Fibroblast of peridontal ligament (primary cell): Measurements from ENCODE around the gene CYB5R4.
A peak's percentile ranks its signal among the peaks of the same experiment; 100 is the strongest.

Source experiments
- DNase-seq: peaks from one replicate; pipeline ENCODE4 v3.0.0-alpha.2; 2010; ENCODE audit errors: extremely low read depth

The CYB5R4 gene

DNA sequence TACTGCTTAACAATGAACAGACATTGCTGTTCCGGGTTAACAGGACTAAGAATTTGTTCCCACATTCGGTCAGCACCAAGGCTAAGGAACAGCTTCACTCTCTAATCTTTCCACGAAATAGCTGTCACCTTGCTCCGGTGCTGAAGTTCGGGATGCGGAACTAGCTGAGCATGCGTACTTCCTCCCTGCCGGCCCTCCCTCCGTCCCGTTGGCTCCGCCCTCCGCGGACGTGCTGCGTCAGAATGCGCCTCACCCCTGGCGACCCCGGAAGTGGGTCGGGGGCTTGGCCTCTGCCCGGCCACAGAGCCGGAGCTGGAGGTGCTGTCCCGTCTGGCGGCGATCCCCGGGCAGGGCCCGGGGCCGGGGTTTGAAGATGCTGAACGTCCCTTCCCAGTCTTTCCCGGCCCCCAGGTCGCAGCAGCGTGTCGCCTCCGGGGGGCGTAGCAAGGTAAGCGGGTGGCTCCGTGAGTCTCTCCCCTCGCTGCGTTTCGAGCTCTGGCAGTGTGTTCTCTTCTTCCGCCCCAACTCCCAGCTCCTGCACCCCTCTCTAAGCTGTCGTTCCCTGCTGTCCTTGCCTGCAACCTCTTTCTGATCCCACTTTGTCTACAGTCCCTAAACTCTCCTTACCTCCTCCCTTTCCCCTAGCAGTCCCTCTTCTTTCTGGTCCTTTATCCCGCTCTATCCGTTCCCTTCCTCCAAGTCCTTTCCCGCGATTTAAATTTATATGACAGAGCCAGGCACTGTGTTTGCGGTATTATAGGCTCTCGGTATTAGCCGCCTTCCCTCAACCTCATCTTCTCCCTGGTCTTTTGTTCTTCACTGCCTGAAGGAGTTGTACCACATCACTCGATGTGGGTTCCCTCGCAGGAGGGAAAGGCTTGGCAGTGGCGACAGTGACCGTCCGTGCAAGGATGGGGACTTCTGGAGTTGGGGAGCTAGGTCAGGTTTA is at the start of gene CYB5R4:
Gene CYB5R4 (plus strand): TSS at position 280 of the 949 bp plus-strand sequence. CDS start 94 bp downstream, at position 374.
- DNase-seq: peak; percentile 97

GRCh38 chr6:83812595-83812994 is 46.9 kb upstream of the CYB5R4 start:
- DNase-seq: no peak

- DNase-seq: no peak
Observed at GRCh38 chr6:83815631-83816272, 43.7 kb upstream of the CYB5R4 start.

DNA sequence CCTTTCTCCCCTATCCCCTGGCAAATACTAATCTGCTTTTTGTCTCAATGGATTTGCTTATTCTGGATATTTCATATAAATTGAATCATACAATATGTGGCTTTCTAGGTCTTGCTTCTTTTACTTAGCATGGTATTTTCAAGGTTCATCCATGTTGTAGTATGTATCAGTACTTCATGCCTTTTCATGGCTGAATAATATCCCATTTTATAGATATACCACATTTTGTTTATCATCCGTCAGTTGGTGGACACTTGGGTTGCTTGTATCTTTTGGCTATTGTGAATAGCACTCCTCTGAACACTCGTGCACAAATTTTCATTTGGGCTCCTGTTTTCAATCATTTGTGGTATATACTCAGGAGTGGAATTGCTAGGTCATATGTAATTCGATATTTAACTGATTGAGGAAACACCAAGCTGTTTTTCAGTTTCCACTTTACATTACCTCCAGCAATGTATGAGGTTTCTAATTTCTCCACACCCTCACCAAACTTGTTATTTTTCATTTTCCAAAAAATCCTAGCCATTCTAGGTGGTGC is 36.8 kb upstream of the CYB5R4 start:
- DNase-seq: no peak

GRCh38 chr6:83824388-83824801 is 35.1 kb upstream of the CYB5R4 start:
- DNase-seq: no peak

GRCh38 chr6:83824831-83825230 is 34.7 kb upstream of the CYB5R4 start:
- DNase-seq: no peak

DNA sequence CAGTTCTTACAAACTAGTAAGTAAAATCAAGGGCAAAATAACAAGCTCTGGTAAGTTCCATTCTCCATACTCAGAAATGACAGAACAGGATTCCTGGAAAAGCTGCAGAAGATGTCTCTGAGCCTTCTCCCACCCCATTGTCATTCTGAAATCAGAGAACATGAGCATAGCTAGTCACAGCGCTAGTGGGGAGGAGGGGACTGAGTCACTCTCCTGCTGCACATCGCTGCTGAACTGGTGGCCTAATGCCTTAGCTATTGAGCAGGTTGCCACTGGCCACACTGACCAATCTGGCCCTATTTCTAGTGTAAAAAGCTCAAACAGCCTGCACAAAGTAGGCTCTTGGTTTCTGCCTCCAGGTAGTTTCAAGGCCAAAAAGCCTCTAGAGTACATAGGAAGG is 32.4 kb upstream of the CYB5R4 start:
- DNase-seq: no peak

DNA sequence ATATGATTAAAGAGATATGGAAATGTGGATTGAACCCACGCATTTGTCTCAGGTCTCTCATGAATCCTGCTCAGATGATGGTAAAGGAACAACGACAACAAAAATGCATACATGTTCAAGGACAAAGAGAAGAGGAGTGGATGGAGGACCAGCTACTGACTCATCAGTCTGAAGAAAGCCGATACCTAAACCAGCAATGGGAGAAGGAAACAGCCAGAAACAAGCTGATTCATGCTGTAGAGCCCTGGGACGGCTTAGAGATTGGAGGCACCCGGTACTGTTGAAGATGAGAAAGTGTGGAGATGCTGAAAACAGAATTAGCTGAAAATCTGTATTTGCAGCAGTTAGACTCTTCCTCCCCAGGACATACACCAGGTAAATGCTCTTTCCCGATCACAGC is 20.8 kb upstream of the CYB5R4 start:
- DNase-seq: no peak

DNA sequence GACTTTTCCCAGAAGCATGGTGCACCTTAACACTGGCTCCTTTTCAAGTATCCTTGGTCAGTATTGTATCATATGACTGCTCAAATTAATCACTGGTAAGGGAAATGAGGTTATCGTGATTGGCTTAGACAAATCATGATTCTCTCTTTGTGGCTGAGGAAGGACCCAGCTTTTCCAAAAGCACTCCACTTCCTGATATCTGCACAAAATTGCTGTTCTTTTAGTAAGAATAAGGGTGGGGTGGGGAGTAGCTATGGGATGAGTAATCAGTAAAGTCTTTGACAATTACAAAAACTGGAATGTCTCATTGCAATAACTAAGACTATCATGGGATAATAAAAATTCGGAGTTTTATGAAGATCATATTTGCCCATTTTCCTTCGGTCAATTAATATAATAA is 15.3 kb upstream of the CYB5R4 start:
- DNase-seq: no peak

DNA sequence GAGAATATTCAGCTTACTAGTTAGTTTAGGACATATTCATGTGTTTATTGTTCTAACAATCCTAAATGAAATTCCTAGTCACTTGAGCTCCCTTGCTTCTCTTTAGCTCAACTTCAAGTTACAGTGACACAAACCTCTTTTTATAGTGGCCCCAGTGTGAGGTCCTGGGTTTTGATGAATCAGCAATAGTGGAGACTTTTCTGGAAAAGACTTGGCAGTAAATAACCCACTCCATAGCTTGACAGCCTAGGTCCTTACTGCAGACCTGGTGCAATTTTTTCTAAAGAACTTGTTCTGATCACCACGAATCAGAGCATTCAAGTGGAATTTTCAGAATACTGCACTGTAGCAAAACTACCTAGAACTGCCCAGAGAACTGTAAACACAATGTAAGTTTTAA is 13.2 kb upstream of the CYB5R4 start:
- no peak for DNase-seq

GRCh38 chr6:83847179-83847578 is 12.3 kb upstream of the CYB5R4 start:
- DNase-seq: no peak

DNA sequence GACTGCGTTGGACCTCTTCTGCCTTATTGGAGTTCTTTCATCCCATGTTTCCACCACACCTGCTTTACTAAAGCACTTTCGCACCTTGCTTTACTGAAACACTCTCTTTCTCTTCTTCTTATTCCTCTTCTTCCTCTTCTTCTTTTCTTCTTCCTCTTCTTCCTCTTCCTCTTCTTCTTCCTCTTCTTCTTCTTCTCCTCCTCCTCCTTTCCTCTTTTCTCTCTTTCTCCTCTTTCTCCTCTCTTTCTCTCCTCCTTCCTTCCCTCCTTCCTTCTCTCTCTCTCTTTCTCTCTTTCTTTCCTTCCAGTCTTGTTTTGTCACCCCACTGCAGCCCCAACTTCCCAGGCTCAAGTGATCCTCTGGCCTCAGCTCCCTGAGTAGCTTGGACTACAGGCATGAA is 10.4 kb upstream of the CYB5R4 start:
- DNase-seq: no peak

GRCh38 chr6:83849610-83850009 is 9.9 kb upstream of the CYB5R4 start:
- DNase-seq: no peak

DNA sequence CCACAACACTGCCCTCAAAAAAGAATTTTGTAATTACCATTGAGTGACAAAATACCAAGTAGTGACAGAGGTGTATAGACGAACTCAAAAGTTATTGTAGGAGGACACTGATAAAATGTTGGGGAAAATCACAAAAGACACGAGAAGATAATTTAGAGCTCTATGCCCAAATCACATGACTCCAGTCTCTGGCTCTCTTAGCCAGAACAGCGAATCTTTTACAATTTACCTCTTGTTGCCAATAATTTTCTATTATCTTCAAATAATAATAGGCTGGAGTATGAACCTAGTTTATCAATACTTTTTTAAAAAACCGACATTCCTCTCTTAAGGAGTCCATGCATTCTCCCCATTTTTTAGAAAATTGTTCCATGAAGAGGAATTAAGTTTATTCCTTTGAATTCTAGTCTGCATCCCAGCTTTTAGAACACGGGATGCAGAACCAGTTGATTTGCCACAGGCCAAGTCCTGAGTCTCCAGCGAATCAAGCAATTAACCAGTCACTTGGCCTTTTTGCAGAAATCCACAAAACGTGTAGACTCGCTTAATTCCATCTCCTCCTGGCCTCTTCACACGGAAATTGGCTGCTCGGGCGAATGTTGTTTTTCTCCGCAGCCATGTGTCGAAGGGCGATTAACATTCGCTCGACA is 6.8 kb upstream of the CYB5R4 start:
- DNase-seq: no peak

- peak; percentile 23 for DNase-seq
Observed at GRCh38 chr6:83853178-83854000, 6.1 kb upstream of the CYB5R4 start, which contains the start of gene RIPPLY2. Gene RIPPLY2, plus strand, starts transcription at chr6:83853360. Its CDS starts 57 bp downstream, at chr6:83853417.

- no peak for DNase-seq
Observed at GRCh38 chr6:83854001-83854501, 5.4 kb upstream of the CYB5R4 start.

GRCh38 chr6:83854766-83855165 is 4.7 kb upstream of the CYB5R4 start:
- DNase-seq: no peak

DNA sequence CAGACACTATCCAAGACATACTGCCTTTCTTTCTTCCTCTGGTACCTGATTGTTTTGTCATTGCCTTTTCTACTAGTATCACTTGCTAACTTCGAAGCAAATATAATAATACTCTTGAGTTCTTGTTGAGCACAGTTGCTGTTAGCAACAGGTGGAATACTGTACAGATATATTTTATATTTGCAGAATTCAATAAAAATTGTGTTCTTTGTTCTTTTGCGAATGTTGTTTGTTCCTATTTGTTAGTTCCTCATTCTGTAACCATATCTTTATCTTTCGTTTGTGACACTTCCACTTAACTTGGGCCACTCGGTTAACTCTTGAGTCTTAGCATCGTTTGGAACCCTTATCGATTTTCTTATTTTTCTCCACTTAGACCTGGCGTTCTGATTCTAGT is 868 bp downstream of the CYB5R4 start:
- no peak for DNase-seq

DNA sequence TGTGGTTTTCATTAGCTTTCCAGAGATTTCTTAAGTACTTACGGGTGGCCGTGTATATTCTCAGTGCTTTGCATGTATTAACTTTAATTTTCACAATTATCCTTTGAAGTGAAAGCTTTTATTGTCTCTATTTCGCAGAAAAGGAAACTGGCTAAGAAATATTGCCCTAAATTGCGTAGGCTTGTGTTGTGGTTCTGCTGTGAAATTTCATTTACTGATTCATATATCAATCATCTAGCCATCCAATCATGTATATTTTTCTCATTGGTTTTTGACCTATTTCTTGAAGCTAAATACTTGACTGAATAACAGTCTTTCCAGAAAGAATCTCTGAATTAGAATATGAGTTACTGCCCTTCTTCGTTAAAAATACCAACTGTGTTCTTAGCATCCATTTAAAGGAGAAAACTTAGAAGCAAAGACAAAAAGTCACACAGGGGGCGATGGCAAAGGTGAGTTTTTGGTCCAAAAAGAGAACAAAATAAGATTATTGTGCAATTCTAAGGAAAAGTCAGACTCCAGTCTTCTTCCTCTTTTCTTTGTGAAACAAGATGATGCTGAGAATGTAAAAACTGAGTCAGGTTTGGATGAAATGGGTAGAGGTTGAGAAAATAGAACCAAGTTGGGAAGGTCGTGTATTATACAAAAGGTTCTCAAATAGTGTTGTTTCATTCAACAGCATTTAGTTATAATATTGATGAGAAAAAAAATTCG is 1.4 kb downstream of the CYB5R4 start:
- DNase-seq: peak; percentile 35

- no peak for DNase-seq
Observed at GRCh38 chr6:83862776-83863471, 3.4 kb downstream of the CYB5R4 start.
